ENCODE measurements around the gene SLC25A22.
A peak's percentile ranks its signal among the peaks of the same experiment; 100 is the strongest.

The SLC25A22 gene

DNA sequence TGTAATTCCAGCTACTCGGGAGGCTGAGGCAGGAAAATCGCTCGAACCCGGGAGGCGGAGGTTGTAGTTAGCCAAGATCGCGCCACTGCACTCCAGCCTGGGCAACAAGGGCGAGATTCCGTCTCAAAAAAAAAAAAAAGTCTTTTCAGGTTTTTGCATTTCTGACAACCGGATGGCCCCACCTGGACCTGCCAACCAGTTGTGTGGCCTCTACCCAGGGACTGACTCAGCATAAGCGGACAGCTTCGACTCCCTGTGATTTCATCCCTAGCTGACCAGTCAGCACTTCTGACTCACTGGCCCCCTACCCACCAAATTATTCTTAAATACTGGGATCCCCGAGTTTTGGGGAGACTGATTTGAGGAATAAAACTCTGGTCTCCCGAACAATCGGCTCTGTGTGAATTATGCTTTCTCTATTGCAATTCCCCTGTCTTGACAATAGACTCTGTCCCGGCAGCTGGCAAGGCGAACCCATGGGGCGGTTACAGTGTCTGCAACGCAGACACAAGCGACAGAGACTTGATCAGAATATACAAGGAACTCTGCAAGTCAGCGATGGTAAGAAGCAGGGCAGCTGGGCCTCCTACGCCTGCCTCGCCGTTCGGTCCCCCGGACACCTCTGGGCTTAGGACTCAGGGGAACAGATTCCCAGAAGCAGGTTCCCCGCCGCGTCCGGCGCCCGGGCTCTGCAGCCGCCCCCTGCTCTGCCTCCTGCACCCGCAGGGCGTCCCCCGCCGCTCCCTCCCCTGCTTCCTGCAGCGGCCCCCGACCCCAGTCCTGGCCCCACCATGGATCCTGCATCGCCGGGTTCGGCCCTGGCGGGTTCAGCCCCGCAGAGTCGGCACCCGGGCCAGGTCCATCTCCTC, 51.6 kb downstream of the SLC25A22 start:
- H3K4me3 ChIP-seq (ENCODE audit: insufficient read depth, low read length, poor library complexity, severe bottlenecking), result peak overlapping the region; percentile 69
- H3K4me2 ChIP-seq (ENCODE audit: low read depth, low read length, poor library complexity, severe bottlenecking), result peak overlapping the region; percentile 82
- H3K79me2 ChIP-seq (ENCODE audit: insufficient read depth, low read length), result peaks cover 42% of the 10 kb centered on the region
- H3K27ac ChIP-seq (ENCODE audit: low read depth, low read length), result no peak overlapping the region
- H4K20me1 ChIP-seq (ENCODE audit: low read depth, low read length), result 0 out of 2 replicates have a peak, but pooled peaks cover 5% of the 10 kb centered on the region
- H3K9me2 ChIP-seq (replicated peaks; ENCODE audit: insufficient read depth, low read length), result no peaks in the 10 kb centered on the region
- no peaks in the 10 kb centered on the region for H3K27me3 ChIP-seq (ENCODE audit: low read length)
- H3K9me3 ChIP-seq (ENCODE audit: insufficient read depth, low read length), result no peaks in the 10 kb centered on the region
- peak overlapping the region; percentile 86 for H3K9ac ChIP-seq (ENCODE audit: low read length)
- TF ChIP-seq, protein P1, sequence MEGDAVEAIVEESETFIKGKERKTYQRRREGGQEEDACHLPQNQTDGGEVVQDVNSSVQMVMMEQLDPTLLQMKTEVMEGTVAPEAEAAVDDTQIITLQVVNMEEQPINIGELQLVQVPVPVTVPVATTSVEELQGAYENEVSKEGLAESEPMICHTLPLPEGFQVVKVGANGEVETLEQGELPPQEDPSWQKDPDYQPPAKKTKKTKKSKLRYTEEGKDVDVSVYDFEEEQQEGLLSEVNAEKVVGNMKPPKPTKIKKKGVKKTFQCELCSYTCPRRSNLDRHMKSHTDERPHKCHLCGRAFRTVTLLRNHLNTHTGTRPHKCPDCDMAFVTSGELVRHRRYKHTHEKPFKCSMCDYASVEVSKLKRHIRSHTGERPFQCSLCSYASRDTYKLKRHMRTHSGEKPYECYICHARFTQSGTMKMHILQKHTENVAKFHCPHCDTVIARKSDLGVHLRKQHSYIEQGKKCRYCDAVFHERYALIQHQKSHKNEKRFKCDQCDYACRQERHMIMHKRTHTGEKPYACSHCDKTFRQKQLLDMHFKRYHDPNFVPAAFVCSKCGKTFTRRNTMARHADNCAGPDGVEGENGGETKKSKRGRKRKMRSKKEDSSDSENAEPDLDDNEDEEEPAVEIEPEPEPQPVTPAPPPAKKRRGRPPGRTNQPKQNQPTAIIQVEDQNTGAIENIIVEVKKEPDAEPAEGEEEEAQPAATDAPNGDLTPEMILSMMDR (IDR thresholded peaks at IDR 0.05; ENCODE audit: insufficient read depth, low read length, poor library complexity, severe bottlenecking), result no peak
- no peak for TF ChIP-seq EZH2phosphoT487 (conservative IDR thresholded peaks at IDR 0.05; ENCODE audit: low read length)
- H2AFZ ChIP-seq (ENCODE audit: low read depth, low read length, severe bottlenecking), result peak overlapping the region; percentile 64
- 0 out of 2 replicates have a peak, but pooled peaks cover 6% of the 10 kb centered on the region for H3F3A ChIP-seq (ENCODE audit: insufficient read depth)
- no peaks in the 10 kb centered on the region for H3K36me3 ChIP-seq (ENCODE audit: low read length)

DNA sequence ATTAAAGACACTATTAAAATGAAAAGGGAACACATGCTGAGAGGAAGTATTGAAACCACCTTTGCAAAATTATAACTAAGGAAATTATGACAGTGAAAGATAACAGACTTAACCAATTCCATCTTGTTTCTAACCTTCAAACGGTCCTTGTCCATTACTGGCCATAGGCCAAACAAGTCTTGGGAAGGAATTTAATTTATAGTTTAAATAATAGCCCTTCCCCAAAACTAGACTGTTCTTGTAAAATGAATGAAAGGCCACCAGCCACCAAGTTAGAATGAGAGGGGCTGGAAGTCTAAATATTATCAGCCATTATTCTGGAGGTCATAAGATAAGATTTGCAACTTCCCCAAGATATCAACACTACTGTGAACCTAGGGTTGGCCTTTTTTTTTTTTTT, 52.7 kb downstream of the SLC25A22 start:
- no peaks in the 10 kb centered on the region for H3K9me2 ChIP-seq (replicated peaks; ENCODE audit: insufficient read depth, low read length)
- H4K20me1 ChIP-seq (ENCODE audit: low read depth, low read length), result 0 out of 2 replicates have a peak, but pooled peaks cover 5% of the 10 kb centered on the region
- no peaks in the 10 kb centered on the region for H3K9me3 ChIP-seq (ENCODE audit: insufficient read depth, low read length)
- no peaks in the 10 kb centered on the region for H3K27me3 ChIP-seq (ENCODE audit: low read length)
- no peak overlapping the region for H2AFZ ChIP-seq (ENCODE audit: low read depth, low read length, severe bottlenecking)
- H3K36me3 ChIP-seq (ENCODE audit: low read length), result no peaks in the 10 kb centered on the region
- no peak overlapping the region for H3K4me2 ChIP-seq (ENCODE audit: low read depth, low read length, poor library complexity, severe bottlenecking)
- H3K4me3 ChIP-seq (ENCODE audit: insufficient read depth, low read length, poor library complexity, severe bottlenecking), result no peak overlapping the region
- 0 out of 2 replicates have a peak, but pooled peaks cover 6% of the 10 kb centered on the region for H3F3A ChIP-seq (ENCODE audit: insufficient read depth)
- peaks cover 31% of the 10 kb centered on the region for H3K79me2 ChIP-seq (ENCODE audit: insufficient read depth, low read length)
- TF ChIP-seq, protein P1 (IDR thresholded peaks at IDR 0.05; ENCODE audit: insufficient read depth, low read length, poor library complexity, severe bottlenecking), result no peak
- no peak for TF ChIP-seq EZH2phosphoT487 (conservative IDR thresholded peaks at IDR 0.05; ENCODE audit: low read length)
- no peak overlapping the region for H3K9ac ChIP-seq (ENCODE audit: low read length)
- no peak overlapping the region for H3K27ac ChIP-seq (ENCODE audit: low read depth, low read length)

DNA sequence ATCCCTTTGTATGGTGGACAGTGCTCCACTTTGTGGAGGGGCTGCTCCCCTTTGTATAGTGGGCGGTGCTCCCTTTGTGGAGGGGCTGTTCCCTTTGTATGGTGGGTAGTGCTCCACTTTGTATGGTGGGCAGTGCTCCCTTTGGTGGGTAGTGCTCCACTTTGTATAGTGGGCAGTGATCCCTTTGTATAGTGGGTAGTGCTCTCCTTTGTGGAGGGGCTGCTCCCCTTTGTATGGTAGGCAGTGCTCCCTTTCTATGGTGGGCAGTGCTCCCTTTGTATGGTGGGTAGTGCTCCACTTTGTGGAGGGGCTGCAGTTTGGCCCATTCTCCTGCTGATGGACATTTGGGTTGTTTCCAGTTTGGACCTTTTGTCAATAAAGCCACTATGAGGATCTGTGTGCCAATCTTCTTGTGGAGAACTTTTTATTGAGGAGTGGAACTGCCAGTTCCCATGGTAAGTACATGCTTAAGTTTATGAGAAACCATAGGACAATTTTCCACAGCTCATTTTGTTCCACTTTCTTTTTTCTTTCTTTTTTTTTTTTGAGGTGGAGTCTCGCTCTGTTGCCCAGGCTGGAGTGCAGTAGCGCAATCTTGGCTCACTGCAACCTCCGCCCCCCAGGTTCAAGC, 55.4 kb downstream of the SLC25A22 start:
- Histone ChIP-seq H3K36me3 (ENCODE audit: low read length) (no peaks in the 10 kb centered on the region), H3F3A (ENCODE audit: insufficient read depth) (0 out of 2 replicates have a peak, but pooled peaks cover 6% of the 10 kb centered on the region), H3K9me3 (ENCODE audit: insufficient read depth, low read length) (no peaks in the 10 kb centered on the region), H3K4me3 (ENCODE audit: insufficient read depth, low read length, poor library complexity, severe bottlenecking) (no peak overlapping the region), H3K27me3 (ENCODE audit: low read length) (no peaks in the 10 kb centered on the region), H3K9me2 (replicated peaks; ENCODE audit: insufficient read depth, low read length) (no peaks in the 10 kb centered on the region), H4K20me1 (ENCODE audit: low read depth, low read length) (no peaks in the 10 kb centered on the region), H3K9ac (ENCODE audit: low read length) (no peak overlapping the region), H3K4me2 (ENCODE audit: low read depth, low read length, poor library complexity, severe bottlenecking) (no peak overlapping the region), H3K79me2 (ENCODE audit: insufficient read depth, low read length) (peaks cover 4% of the 10 kb centered on the region), H3K27ac (ENCODE audit: low read depth, low read length) (no peak overlapping the region), H2AFZ (ENCODE audit: low read depth, low read length, severe bottlenecking) (no peak overlapping the region)
- no peak for TF ChIP-seq EZH2phosphoT487 (conservative IDR thresholded peaks at IDR 0.05; ENCODE audit: low read length)
- TF ChIP-seq, protein P1 (IDR thresholded peaks at IDR 0.05; ENCODE audit: insufficient read depth, low read length, poor library complexity, severe bottlenecking), result no peak
